Dendritic cell treated with granulocyte-macrophage colony-stimulating factor and Interleukin-4, amounts not matched to agents 40 ng/mL and 50 ng/mL, for 4 days (primary cell): ENCODE data around the gene TRMT13.

Experiments used
- H3K27ac Mint-ChIP-seq: one replicate; pipeline ENCODE4 v1.8.0; 2022; ENCODE audit warnings: mild to moderate bottlenecking, mixed read lengths
- H3K27me3 Mint-ChIP-seq: one replicate; pipeline ENCODE4 v1.8.0; 2022; ENCODE audit warnings: mild to moderate bottlenecking, mixed read lengths
- H3K36me3 Mint-ChIP-seq: one replicate; pipeline ENCODE4 v1.8.0; 2022; ENCODE audit warnings: low read depth, mixed read lengths
- H3K4me1 Mint-ChIP-seq: one replicate; pipeline ENCODE4 v1.8.0; 2022; ENCODE audit warnings: low read depth, mixed read lengths
- H3K4me3 Mint-ChIP-seq: one replicate; pipeline ENCODE4 v1.8.0; 2022; ENCODE audit warnings: mild to moderate bottlenecking, moderate library complexity, mixed read lengths
- H3K9me3 Mint-ChIP-seq: one replicate; pipeline ENCODE4 v1.8.0; 2022; ENCODE audit warnings: mixed read lengths
- intact Hi-C: fragments of 100-400 bp; cut with micrococcal nuclease; formaldehyde crosslinking; loops from one replicate; pipeline ENCODE4 v1.15.0; 2022

TRMT13 gene

DNA sequence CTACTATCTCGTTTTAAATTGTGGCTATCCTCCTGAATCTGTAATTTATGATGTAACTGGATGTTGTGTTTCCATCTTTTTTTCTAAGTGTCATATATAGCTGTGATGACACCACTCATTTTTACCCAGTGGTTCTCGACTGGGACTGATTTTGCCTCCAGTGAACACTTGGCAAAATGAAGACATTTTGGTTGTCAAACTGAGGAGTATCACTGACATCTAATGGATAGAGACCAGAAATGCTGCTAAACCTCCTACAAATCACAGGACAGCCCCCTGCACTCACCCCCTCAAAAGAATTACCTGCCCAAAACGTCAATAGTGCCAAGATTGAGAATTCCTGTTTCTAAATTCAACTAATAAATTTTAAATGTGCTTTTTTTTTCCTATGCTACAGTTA lies 1.9 kb downstream of the TRMT13 start:
- Mint-ChIP-seq H3K27ac (no peak overlapping the region), H3K4me3 (no peak overlapping the region)
- intact Hi-C loops: loop anchor here (5.0 to 10.0 kb wide), 4 partner anchors 110 to 760 kb away; partner anchors contain the start of genes DBT, EXTL2, RTCA and SLC30A7

DNA sequence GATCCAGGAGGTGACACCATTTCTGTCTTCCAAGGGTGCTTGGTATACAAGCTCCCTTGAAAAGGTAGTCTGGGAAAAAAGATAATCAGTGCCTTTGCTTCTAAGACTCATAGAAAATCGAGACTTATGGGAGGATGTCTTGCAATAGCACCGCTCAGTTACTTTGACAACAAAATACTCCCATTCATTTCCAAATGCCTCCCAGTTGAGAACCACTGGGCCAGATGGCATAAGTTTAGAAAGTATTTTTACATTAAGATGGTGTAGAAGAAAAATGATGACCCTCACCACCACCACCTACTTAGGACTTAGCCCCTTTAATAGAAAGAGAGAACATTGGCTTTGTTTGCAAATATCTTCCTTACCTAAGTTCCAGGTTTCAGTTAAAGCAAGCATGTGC lies 4.6 kb downstream of the TRMT13 start:
- H3K4me3 Mint-ChIP-seq: no peak overlapping the region
- intact Hi-C loops: loop anchor here (10.0 kb wide), 2 partner anchors 107 to 757 kb away; partner anchors contain the start of genes DBT, EXTL2 and SLC30A7

More for the DNA sequence above, 1.9 kb downstream of the TRMT13 start:
- Mint-ChIP-seq H3K27me3 (no peaks in the 10 kb centered on the region), H3K4me1 (peaks cover 22% of the 10 kb centered on the region), H3K36me3 (peaks cover 44% of the 10 kb centered on the region), H3K9me3 (no peaks in the 10 kb centered on the region)

DNA sequence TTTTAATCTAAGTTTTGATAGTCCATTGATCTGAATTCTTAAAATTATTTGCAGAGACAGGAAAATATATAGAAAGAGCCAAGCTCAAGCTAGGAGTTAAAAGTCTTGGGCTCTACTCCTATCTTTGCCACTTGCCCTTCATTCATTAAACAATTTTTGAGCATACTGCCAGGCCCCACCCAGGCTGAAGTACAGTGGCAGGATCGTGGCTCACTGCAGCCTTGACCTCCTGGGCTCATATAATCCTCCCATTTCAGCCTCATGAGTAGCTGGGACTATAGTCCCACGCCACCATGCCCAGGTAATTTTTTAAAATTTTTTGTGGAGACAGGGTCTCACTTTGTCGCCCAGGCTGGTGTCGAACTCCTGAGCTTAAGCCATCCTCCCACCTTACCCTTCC lies 8.2 kb downstream of the TRMT13 start:
- H3K9me3 Mint-ChIP-seq: no peaks in the 10 kb centered on the region
- no peak overlapping the region for H3K27ac Mint-ChIP-seq
- H3K36me3 Mint-ChIP-seq: peaks cover 94% of the 10 kb centered on the region
- H3K27me3 Mint-ChIP-seq: no peaks in the 10 kb centered on the region
- no peak overlapping the region for H3K4me3 Mint-ChIP-seq
- intact Hi-C loops: loop anchor here (10.0 kb wide), 1 partner anchor 336 kb away; no protein-coding TSS in a partner anchor
- no peaks in the 10 kb centered on the region for H3K4me1 Mint-ChIP-seq

More for the DNA sequence above, 4.6 kb downstream of the TRMT13 start:
- Mint-ChIP-seq H3K4me1 (peaks cover 11% of the 10 kb centered on the region), H3K27ac (no peak overlapping the region), H3K36me3 (peaks cover 67% of the 10 kb centered on the region), H3K9me3 (no peaks in the 10 kb centered on the region), H3K27me3 (no peaks in the 10 kb centered on the region)

DNA sequence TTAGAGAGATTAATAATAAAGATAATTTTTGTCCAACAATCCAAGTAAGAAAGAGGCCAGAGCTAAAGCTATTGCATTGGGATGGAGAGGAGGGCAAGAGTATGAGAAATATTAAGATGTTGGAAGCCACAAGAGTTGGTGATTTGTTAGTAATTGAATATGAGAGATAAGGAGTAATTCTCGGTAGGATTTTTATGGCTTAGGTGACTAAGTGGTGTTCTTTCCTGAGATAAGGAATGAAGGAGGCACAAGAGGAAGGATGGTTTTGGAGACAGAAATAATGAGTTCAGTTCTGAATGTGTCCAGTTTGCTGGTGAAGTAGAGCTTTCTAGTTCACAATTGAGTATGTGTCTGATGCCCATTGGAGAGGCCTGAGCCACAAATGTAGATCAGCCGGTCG lies 9.4 kb downstream of the TRMT13 start:
- no peak overlapping the region for H3K4me3 Mint-ChIP-seq
- H3K36me3 Mint-ChIP-seq: peaks cover 91% of the 10 kb centered on the region
- H3K9me3 Mint-ChIP-seq: no peaks in the 10 kb centered on the region
- intact Hi-C loops: loop anchor here (10.0 kb wide), 1 partner anchor 338 kb away; no protein-coding TSS in a partner anchor
- no peaks in the 10 kb centered on the region for H3K27me3 Mint-ChIP-seq
- no peaks in the 10 kb centered on the region for H3K4me1 Mint-ChIP-seq
- H3K27ac Mint-ChIP-seq: no peak overlapping the region

DNA sequence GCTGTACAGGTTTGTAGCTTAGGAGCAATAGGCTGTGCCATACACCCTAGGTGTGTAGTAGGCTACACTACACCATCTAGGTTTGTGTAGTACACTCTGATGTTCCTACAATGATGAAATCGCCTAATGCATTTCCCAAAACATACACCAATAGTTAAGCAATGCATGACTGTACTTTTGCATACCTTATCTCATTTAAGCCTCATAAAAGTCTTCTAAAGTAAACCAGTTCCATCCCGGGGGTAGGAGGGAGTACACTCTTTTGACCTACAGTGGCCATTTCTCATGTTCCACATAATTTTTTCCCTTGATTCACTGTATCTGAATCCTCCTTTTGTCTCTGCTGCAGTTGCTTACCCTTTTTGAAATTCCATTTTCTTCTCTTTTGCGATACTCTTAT lies 12.2 kb downstream of the TRMT13 start:
- intact Hi-C loops: loop anchor here (10.0 kb wide), 1 partner anchor 340 kb away; no protein-coding TSS in a partner anchor
- H3K27ac Mint-ChIP-seq: no peak overlapping the region
- H3K4me1 Mint-ChIP-seq: no peaks in the 10 kb centered on the region
- no peaks in the 10 kb centered on the region for H3K9me3 Mint-ChIP-seq
- H3K36me3 Mint-ChIP-seq: peaks cover 82% of the 10 kb centered on the region
- H3K4me3 Mint-ChIP-seq: no peak overlapping the region
- H3K27me3 Mint-ChIP-seq: no peaks in the 10 kb centered on the region

DNA sequence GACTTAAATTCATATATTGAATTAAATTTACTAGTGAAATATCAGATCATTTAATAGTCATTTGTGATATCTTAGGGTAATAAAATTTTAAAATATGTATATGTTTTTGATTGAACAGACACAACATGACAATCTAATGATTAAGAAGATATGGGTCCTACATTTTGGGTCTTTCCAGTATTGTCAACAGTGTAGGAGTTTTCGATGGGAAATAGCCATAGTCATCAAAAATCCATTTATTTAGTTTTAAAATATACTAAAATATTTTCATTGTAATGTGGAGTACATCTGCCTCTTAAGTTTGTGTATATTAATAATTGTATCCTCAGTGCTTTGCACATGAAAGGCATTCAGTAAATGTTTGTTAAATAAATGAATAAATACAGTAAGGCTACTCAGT lies 14.0 kb downstream of the TRMT13 start:
- Mint-ChIP-seq H3K27me3 (no peaks in the 10 kb centered on the region), H3K27ac (no peak overlapping the region), H3K36me3 (peaks cover 70% of the 10 kb centered on the region), H3K4me1 (peaks cover 9% of the 10 kb centered on the region), H3K4me3 (no peak overlapping the region), H3K9me3 (no peaks in the 10 kb centered on the region)
- intact Hi-C loops: loop anchor here (10.0 kb wide), 1 partner anchor 342 kb away; no protein-coding TSS in a partner anchor

DNA sequence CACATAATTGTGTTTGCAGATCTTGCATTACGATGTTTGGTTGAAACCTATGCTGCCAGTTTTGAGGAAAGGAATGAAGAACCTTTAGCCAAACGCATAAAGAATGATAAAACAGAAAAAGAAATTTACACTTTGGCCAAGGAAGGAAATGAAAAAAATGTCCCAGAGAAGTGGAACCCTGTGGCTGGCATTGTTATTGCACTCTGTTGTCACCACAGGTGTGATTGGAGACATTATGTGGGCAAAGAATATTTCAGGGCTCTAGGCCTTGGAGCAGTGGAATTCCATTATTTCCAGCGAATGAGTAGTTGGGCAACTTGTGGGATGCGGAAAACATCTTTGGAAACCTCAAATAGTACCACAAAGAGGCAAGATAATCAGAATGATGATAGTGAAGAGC lies 14.9 kb downstream of the TRMT13 start:
- Mint-ChIP-seq H3K4me3 (no peak overlapping the region), H3K36me3 (peaks cover 61% of the 10 kb centered on the region), H3K27ac (no peak overlapping the region), H3K4me1 (peaks cover 18% of the 10 kb centered on the region), H3K9me3 (no peaks in the 10 kb centered on the region), H3K27me3 (no peaks in the 10 kb centered on the region)
- intact Hi-C loops: loop anchor here (10.0 kb wide), 1 partner anchor 343 kb away; no protein-coding TSS in a partner anchor

DNA sequence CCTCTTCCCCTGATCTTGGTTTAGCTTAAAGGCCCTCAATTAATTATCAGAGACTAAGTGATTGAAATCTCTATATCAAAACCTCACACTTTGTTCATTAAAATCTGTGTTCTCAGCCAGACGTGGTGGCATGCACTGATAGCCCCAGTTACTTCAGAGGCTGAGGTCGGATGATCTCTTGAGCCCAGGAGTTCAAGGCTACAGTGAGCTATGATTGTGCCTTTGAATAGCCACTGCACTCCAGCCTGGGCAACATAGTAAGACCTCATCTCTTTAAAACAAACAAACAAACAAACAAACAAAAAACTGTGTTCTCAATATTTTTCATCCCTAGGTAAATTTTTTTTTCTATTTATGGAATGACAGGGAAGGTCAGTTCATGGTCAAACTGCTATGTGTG lies 18.7 kb downstream of the TRMT13 start:
- Mint-ChIP-seq H3K4me3 (no peak overlapping the region), H3K4me1 (peaks cover 18% of the 10 kb centered on the region), H3K27me3 (no peaks in the 10 kb centered on the region), H3K36me3 (peaks cover 26% of the 10 kb centered on the region), H3K27ac (no peak overlapping the region), H3K9me3 (no peaks in the 10 kb centered on the region)
- intact Hi-C loops: loop anchor here (5.0 kb wide), 1 partner anchor 36 kb away; no protein-coding TSS in a partner anchor

DNA sequence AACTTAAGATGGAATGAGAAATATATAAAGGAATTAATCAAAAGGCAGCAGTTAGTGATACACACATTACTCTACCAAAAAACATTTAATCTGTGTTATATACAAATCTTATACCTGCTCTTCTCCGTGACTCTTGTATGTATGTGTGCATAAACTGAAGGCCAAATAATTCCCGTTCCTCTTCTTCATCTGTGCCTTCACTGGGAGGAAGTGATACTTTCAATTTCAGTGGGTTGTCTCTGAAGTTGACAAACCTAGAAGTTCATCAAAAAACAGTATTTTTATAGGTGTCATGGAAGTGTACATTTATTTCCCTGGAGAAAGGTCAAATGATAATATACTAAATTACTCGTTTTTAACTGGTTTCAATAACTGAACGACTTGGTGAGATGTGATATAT lies 19.3 kb downstream of the TRMT13 start:
- peaks cover 18% of the 10 kb centered on the region for H3K4me1 Mint-ChIP-seq
- H3K9me3 Mint-ChIP-seq: no peaks in the 10 kb centered on the region
- no peak overlapping the region for H3K4me3 Mint-ChIP-seq
- intact Hi-C loops: loop anchor here (5.0 kb wide), 1 partner anchor 35 kb away; no protein-coding TSS in a partner anchor
- no peak overlapping the region for H3K27ac Mint-ChIP-seq
- H3K36me3 Mint-ChIP-seq: peaks cover 24% of the 10 kb centered on the region
- H3K27me3 Mint-ChIP-seq: no peaks in the 10 kb centered on the region

DNA sequence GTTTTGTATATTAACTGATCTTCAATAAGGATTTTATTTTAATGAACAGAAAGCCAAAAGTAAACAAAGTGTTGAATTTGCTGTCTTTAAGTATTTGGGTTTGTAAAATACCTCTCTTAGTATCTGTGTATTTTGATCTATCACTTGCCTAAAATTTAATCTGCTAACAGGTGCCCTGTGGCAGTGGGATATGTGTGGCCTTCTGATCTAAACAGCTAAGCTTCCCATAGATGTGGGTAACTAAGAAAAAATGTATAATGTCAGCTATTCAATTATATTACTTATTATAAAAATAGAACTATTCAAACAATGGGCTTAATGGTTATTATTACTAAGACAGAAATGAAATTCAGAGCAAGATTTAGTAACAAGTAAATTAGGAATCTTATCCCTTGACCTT lies 29.9 kb downstream of the TRMT13 start:
- no peaks in the 10 kb centered on the region for H3K27me3 Mint-ChIP-seq
- H3K4me1 Mint-ChIP-seq: no peaks in the 10 kb centered on the region
- H3K27ac Mint-ChIP-seq: no peak overlapping the region
- no peaks in the 10 kb centered on the region for H3K9me3 Mint-ChIP-seq
- H3K36me3 Mint-ChIP-seq: no peaks in the 10 kb centered on the region
- no peak overlapping the region for H3K4me3 Mint-ChIP-seq
- intact Hi-C loops: no loop called here

DNA sequence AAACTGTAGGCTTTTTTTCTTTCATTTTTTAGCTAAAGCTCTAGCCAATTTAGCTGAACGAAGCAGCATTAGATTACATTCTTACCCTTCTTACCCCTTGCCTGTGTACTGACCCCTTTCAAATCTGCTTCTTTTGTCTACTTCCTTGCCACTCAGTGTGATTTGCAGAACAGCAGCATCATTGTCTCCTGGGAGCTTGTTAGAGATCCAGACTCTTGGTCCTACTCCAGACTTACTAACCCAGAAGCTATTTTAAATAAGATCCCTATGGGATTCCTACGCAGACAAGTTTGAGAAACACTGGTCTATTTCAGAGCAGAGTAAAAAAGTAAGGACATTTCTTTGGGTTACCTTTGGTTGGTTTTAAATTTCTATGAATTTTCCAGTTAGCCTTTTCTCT lies 31.3 kb downstream of the TRMT13 start:
- Mint-ChIP-seq H3K4me3 (no peak overlapping the region), H3K36me3 (no peaks in the 10 kb centered on the region), H3K9me3 (no peaks in the 10 kb centered on the region), H3K4me1 (no peaks in the 10 kb centered on the region), H3K27me3 (no peaks in the 10 kb centered on the region), H3K27ac (no peak overlapping the region)
- intact Hi-C loops: no loop called here

DNA sequence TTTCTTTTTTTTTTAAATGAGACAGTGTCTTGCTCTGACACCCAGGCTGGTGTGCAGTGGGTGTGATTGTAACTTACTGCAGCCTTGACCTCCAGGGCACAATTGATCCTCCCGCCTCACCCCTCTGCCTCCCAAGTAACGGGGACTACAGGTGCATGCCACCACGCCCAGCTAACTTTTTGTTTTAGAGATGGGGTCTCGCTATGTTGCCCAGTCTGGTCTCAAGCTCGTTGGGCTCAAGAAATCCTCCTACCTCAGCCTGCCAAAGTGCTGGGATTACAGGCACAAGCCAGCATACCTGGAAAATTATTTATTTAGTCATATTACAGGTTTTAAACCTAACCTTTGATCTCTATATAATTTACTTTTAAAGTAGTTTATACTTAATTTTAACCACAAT lies 31.7 kb downstream of the TRMT13 start:
- Mint-ChIP-seq H3K27me3 (no peaks in the 10 kb centered on the region), H3K9me3 (no peaks in the 10 kb centered on the region)

DNA sequence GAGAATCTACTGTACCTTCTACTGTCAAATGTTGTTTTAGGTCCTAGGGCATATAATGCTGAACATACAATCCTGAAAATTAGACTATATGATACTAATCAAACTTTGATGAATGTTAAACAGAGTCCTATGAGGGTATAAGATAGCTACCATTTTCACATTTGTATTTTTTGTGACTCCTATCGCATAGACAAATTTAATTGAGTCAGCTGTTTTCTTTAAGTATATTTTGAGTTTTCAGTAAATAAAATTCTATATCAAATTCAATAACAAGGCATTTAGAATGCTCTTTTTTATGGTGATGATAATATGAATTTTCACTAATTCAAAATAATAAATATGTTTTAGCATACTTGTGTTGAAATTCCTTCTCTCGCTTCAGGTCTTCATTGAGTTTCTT lies 35.1 kb downstream of the TRMT13 start:
- Mint-ChIP-seq H3K4me3 (no peak overlapping the region), H3K36me3 (no peaks in the 10 kb centered on the region), H3K27me3 (no peaks in the 10 kb centered on the region), H3K27ac (no peak overlapping the region), H3K4me1 (no peaks in the 10 kb centered on the region), H3K9me3 (no peaks in the 10 kb centered on the region)
- intact Hi-C loops: no loop called here

More for the DNA sequence above, 31.7 kb downstream of the TRMT13 start:
- intact Hi-C loops: no loop called here
- H3K27ac Mint-ChIP-seq: no peak overlapping the region
- H3K4me1 Mint-ChIP-seq: no peaks in the 10 kb centered on the region
- H3K36me3 Mint-ChIP-seq: no peaks in the 10 kb centered on the region
- no peak overlapping the region for H3K4me3 Mint-ChIP-seq

DNA sequence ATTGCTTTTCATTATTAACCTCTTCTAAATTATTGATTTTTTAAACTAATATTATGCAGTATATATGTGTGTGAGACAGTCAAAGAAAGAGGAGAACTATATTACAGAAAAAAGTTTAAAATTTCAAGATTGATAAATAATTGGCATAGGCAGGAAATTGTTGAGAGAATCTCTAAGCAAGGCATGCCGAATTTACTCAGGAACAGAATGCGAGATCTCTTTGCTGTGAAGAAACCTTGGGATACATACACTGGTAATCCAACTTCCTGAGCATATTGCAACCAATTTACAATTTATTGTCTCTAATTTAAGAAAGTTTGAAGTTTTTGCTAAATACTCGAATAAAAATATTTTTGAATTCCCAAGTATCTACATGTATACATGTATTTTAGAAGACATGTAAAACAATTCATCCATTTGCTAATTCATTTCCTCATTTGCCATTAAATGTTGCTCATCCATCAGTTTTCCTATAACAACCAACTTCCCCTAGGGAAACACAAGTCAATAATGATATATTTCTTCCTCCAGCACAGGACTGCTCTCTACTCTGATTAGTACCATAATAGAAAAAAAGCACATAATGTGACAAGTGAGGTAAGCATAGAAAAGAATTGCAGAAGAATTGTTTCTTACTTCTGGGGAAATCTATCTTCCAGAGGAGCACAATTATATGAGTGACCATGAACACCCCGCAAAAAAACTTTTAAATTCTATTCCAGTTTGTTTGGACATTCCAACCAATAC lies 44.5 kb downstream of the TRMT13 start:
- no peak overlapping the region for H3K27ac Mint-ChIP-seq
- intact Hi-C loops: no loop called here
- no peaks in the 10 kb centered on the region for H3K27me3 Mint-ChIP-seq
- H3K36me3 Mint-ChIP-seq: no peaks in the 10 kb centered on the region
- H3K4me3 Mint-ChIP-seq: no peak overlapping the region
- no peaks in the 10 kb centered on the region for H3K9me3 Mint-ChIP-seq
- no peaks in the 10 kb centered on the region for H3K4me1 Mint-ChIP-seq
